Naive B cell (primary cell): ENCODE results near the gene CXXC5. TPM values are rescaled to one million over a fixed set of nuclear protein-coding genes. Genes with fewer than 3 reads are reported as not detected.
A peak's percentile ranks its signal among the peaks of the same experiment; 100 is the strongest.

Experiments
- ATAC-seq, 2 donors: fragments of 150-1000 bp; cut with Tn5 transposase; 2 replicates each; pipeline ENCODE4 v1.10.0; 2021; ENCODE audit warnings: low read depth in 2 of 2, mild to moderate bottlenecking in 2 of 2, moderate library complexity in 2 of 2
- DNase-seq: peaks from one replicate; pipeline ENCODE4 v3.0.0; 2022
- H3K27ac Mint-ChIP-seq, 6 donors: one replicate each; pipeline ENCODE4 v1.8.0; 2020 to 2022; ENCODE audit warnings: mild to moderate bottlenecking in 6 of 6, mixed read lengths in 6 of 6, moderate library complexity in 5 of 6, inconsistent platforms in 2 of 6
- H3K27me3 Mint-ChIP-seq, 3 donors: one replicate each; pipeline ENCODE4 v1.8.0; 2021 to 2022; ENCODE audit warnings: mixed read lengths in 3 of 3, mild to moderate bottlenecking in 1 of 3
- H3K36me3 Mint-ChIP-seq, 2 donors: one replicate each; pipeline ENCODE4 v1.8.0; 2020 to 2022; ENCODE audit warnings: mixed read lengths in 2 of 2, inconsistent platforms in 1 of 2, mild to moderate bottlenecking in 1 of 2
- H3K4me1 Mint-ChIP-seq, 3 donors: one replicate each; pipeline ENCODE4 v1.8.0; 2020 to 2022; ENCODE audit warnings: mixed read lengths in 3 of 3, inconsistent platforms in 1 of 3, mild to moderate bottlenecking in 1 of 3, moderate library complexity in 1 of 3
- H3K4me3 Mint-ChIP-seq, 8 donors: one replicate each; pipeline ENCODE4 v1.8.0; 2020 to 2022; ENCODE audit warnings: mild to moderate bottlenecking in 8 of 8, mixed read lengths in 8 of 8, moderate library complexity in 8 of 8, inconsistent platforms in 2 of 8
- H3K9me3 Mint-ChIP-seq, 7 donors: one replicate each; pipeline ENCODE4 v1.8.0; 2020 to 2022; ENCODE audit warnings: mixed read lengths in 7 of 7, mild to moderate bottlenecking in 5 of 7, inconsistent platforms in 2 of 7, moderate library complexity in 1 of 7
- polyA plus RNA-seq, 6 donors: library from polyadenylated mRNA; unstranded; fragments of 300-500 nt; fragmentation: Illumina TruSeq; gene quantifications; one replicate each; pipeline ENCODE4 v1.2.3, GENCODE V29; 2021; ENCODE audit warnings: low read depth in 6 of 6

Gene CXXC5
- polyA plus RNA-seq, 6 donors from 2014 or later = 351 to 547 (median 399) TPM

- Mint-ChIP-seq H3K36me3 (no peaks in the 10 kb centered on the region), H3K4me3 (peak overlapping the region in 2 of 8 donors; percentile 6 to 40), H3K27me3 (no peaks in the 10 kb centered on the region), H3K4me1 (peaks cover 49 to 61% (median 54%) of the 10 kb centered on the region in 3 donors), H3K9me3 (no peaks in the 10 kb centered on the region), H3K27ac (peak overlapping the region in 5 of 6 donors; percentile 77 to 99 (median 97))
- DNase-seq = no peak
- ATAC-seq = no peak
Observed at GRCh38 chr5:139634028-139634325, 14.2 kb upstream of the CXXC5 start.

GRCh38 chr5:139634541-139634940 is 13.6 kb upstream of the CXXC5 start:
- ATAC-seq (no peak), DNase-seq (no peak)
- Mint-ChIP-seq H3K4me3 (peak overlapping the region in 5 of 8 donors; percentile 31 to 83 (median 57)), H3K27me3 (no peaks in the 10 kb centered on the region), H3K36me3 (no peaks in the 10 kb centered on the region), H3K9me3 (no peaks in the 10 kb centered on the region), H3K4me1 (peaks cover 55 to 66% (median 60%) of the 10 kb centered on the region in 3 donors), H3K27ac (peak overlapping the region; percentile 59 to 100 (median 98))

- DNase-seq = no peak
- Mint-ChIP-seq H3K27me3 (no peaks in the 10 kb centered on the region), H3K9me3 (no peaks in the 10 kb centered on the region), H3K4me1 (peaks cover 60 to 73% (median 67%) of the 10 kb centered on the region in 3 donors), H3K27ac (peak overlapping the region; percentile 97 to 100 (median 98)), H3K4me3 (peak overlapping the region in 6 of 8 donors; percentile 45 to 89 (median 80)), H3K36me3 (no peaks in the 10 kb centered on the region)
- ATAC-seq = no peak
Observed at GRCh38 chr5:139635191-139635590, 13.0 kb upstream of the CXXC5 start.

DNA sequence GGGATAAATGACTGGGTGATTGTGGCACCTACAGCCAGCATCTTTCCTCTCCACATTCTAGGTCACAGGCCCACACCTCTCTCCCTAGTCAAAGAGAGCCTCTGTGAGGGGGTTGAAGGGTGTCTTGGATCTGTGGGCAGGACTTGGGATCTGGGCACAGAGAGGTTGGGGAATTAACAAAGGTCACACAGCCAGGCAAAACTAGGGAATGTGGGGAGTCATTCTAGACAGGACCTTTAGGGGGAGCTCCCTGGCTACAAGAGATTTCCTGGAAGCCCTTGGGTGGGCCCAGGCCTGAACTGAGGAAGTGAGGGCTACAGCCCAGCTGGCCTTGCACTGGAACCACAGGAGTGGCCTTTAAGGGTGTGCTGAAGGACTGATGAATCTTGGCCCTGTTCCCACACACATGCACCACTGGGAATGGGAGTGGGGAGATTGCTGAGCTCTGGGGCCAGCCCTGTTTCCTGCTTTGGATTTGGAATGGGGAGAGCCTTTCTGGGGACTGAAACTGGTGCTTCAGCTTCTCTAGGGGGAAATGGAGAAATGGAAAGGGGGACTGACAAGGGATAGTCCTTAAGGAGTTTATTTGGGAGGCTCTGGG is 12.4 kb upstream of the CXXC5 start:
- peak overlapping the region; percentile 97 to 100 (median 98) for H3K27ac Mint-ChIP-seq
- H3K4me3 Mint-ChIP-seq = peak overlapping the region; percentile 83 to 90 (median 88)
- H3K27me3 Mint-ChIP-seq = no peaks in the 10 kb centered on the region
- H3K9me3 Mint-ChIP-seq = no peaks in the 10 kb centered on the region
- ATAC-seq (peak; percentile 14 to 15), DNase-seq (peak; percentile 60)
- no peaks in the 10 kb centered on the region for H3K36me3 Mint-ChIP-seq
- peaks cover 60 to 78% (median 72%) of the 10 kb centered on the region in 3 donors for H3K4me1 Mint-ChIP-seq

DNA sequence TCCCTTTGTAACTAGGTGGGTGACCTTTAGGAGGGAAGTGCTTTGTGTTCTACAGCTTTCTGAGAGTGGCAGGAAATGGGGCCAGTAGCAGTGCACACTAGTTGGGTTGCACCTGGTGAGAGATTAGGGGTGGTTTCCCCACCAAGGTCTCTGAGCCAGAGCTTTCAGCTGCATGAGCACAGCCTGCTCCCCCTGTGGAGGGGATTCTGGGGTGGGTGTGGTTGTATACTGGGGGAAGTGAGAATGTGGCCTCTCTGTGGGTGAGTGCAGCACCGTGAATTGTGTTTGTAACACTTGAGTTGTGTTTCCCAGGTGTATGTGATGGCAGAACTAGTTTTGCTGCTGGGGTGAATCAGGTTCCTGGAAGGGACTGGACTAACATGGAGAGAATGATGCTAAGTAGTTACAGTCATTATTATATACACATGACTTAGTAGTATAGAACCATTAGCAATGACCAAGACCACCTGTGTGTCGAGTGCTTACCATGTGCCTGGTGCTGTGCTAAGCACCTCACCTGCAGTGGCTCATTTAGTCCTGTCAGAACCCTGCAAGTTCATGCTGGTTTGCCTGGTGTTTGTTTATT is 11.8 kb upstream of the CXXC5 start:
- no peaks in the 10 kb centered on the region for H3K9me3 Mint-ChIP-seq
- no peaks in the 10 kb centered on the region for H3K27me3 Mint-ChIP-seq
- peak; percentile 98 for DNase-seq
- H3K27ac Mint-ChIP-seq = peak overlapping the region; percentile 97 to 100 (median 98)
- no peaks in the 10 kb centered on the region for H3K36me3 Mint-ChIP-seq
- H3K4me1 Mint-ChIP-seq = peaks cover 61 to 83% (median 73%) of the 10 kb centered on the region in 3 donors
- ATAC-seq = peak; percentile 83 to 84
- peak overlapping the region; percentile 83 to 90 (median 88) for H3K4me3 Mint-ChIP-seq

DNA sequence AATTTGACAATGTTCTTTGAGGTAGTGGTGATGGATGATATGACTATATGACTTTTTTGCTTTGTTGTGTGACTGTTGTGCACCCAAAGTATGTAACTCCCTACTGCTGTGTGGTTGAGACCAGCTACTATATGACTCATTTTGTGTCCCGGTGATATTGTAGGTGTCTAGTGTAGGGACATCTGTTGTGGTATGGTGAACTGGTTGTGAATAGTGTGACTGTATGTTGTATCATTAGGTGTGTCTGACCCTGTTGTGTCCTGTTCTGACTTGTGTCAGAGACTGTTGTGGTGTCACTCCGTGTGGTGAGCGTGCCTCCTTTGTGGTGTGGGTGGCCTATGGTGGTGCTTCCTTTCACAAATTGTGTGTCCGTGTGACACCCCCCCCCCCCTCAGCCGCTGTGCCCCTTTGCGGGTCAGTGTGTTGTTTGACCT is 11.2 kb upstream of the CXXC5 start:
- H3K9me3 Mint-ChIP-seq = no peaks in the 10 kb centered on the region
- no peaks in the 10 kb centered on the region for H3K27me3 Mint-ChIP-seq
- no peak for DNase-seq
- peak overlapping the region; percentile 83 to 90 (median 88) for H3K4me3 Mint-ChIP-seq
- ATAC-seq = no peak
- peaks cover 68 to 90% (median 80%) of the 10 kb centered on the region in 3 donors for H3K4me1 Mint-ChIP-seq
- no peaks in the 10 kb centered on the region for H3K36me3 Mint-ChIP-seq
- peak overlapping the region; percentile 97 to 100 (median 98) for H3K27ac Mint-ChIP-seq

- Mint-ChIP-seq H3K27me3 (no peaks in the 10 kb centered on the region), H3K27ac (peak overlapping the region; percentile 97 to 100 (median 98)), H3K4me1 (peaks cover 68 to 94% (median 79%) of the 10 kb centered on the region in 3 donors), H3K36me3 (no peaks in the 10 kb centered on the region), H3K9me3 (no peaks in the 10 kb centered on the region), H3K4me3 (peak overlapping the region; percentile 83 to 95 (median 88))
- ATAC-seq (peak; percentile 27 to 29), DNase-seq (peak; percentile 81)
Observed at GRCh38 chr5:139637438-139638089, 10.6 kb upstream of the CXXC5 start.

- peaks cover 67 to 97% (median 75%) of the 10 kb centered on the region in 3 donors for H3K4me1 Mint-ChIP-seq
- H3K27ac Mint-ChIP-seq = peak overlapping the region; percentile 97 to 99 (median 98)
- H3K4me3 Mint-ChIP-seq = peak overlapping the region; percentile 83 to 95 (median 88)
- H3K9me3 Mint-ChIP-seq = no peaks in the 10 kb centered on the region
- H3K27me3 Mint-ChIP-seq = no peaks in the 10 kb centered on the region
- DNase-seq = peak; percentile 66
- ATAC-seq = peak; percentile 16 to 21
- H3K36me3 Mint-ChIP-seq = no peaks in the 10 kb centered on the region
Observed at GRCh38 chr5:139638090-139638735, 9.9 kb upstream of the CXXC5 start.

DNA sequence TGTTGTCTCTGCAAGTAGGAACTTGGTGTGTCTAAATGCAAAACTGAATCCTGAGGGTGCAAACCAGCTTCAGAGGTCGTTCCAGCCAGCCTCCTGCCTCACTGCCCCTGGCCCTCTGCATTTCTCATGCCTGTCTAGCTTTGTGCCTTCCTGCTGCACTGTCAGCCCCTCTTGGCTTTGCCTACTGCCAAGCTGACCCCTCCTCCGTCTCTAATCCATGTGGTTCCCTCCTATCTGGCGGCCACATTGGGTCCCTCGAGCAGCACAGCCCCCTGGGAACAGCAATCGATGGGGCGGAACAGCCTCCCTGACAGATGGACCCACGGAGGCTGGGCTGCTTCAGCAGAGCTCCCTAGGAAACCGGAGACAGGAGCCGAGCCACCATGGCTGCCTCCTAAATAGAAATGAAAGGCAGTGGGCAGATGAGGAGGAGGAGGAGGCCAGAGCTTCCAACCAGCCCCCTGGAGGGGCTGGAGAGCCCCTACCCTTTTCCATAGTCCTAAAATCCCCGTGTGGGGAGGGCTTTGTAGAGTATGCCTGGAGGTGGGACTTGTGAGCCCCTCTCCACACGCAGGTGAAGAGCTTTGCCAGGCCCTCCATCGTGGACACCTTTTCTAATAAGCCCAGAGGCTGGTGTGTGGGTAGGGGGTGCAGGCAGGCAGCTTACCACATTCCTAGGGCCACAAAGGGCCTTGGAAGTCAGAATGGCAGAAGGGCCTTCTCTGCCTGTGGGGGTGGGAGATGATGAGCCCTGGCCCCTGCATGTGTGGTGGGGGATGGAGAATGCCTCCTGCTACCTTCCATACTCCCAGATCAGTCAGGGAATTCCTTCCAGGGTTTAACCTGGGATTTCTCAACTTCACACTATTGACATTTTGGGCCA is 9.2 kb upstream of the CXXC5 start:
- Mint-ChIP-seq H3K27ac (peak overlapping the region; percentile 97 to 99 (median 98)), H3K36me3 (no peaks in the 10 kb centered on the region), H3K4me3 (peak overlapping the region; percentile 83 to 95 (median 88)), H3K9me3 (no peaks in the 10 kb centered on the region), H3K27me3 (no peaks in the 10 kb centered on the region), H3K4me1 (peaks cover 66 to 96% (median 73%) of the 10 kb centered on the region in 3 donors)
- no peak for DNase-seq
- no peak for ATAC-seq

GRCh38 chr5:139639619-139640380 is 8.3 kb upstream of the CXXC5 start:
- Mint-ChIP-seq H3K4me3 (peak overlapping the region; percentile 1 to 89 (median 83)), H3K27me3 (no peaks in the 10 kb centered on the region), H3K4me1 (peaks cover 66 to 96% (median 72%) of the 10 kb centered on the region in 3 donors), H3K27ac (peak overlapping the region; percentile 47 to 99 (median 80)), H3K9me3 (no peaks in the 10 kb centered on the region), H3K36me3 (no peaks in the 10 kb centered on the region)
- no peak for ATAC-seq
- no peak for DNase-seq

GRCh38 chr5:139640421-139641115 is 7.6 kb upstream of the CXXC5 start:
- Mint-ChIP-seq H3K36me3 (no peaks in the 10 kb centered on the region), H3K4me1 (peaks cover 63 to 96% (median 72%) of the 10 kb centered on the region in 3 donors), H3K27ac (peak overlapping the region in 3 of 6 donors; percentile 49 to 97 (median 51)), H3K9me3 (no peaks in the 10 kb centered on the region), H3K27me3 (no peaks in the 10 kb centered on the region), H3K4me3 (peak overlapping the region in 3 of 8 donors; percentile 47 to 87 (median 83))
- DNase-seq = no peak
- ATAC-seq = no peak
